Measurements from ENCODE around the gene HTR3B.
A peak's percentile ranks its signal among the peaks of the same experiment; 100 is the strongest.
"Not testable (repeated sequence)": the region's sequence is repeated elsewhere in the genome, so short reads cannot be mapped to it uniquely, and the experiment has no call there.

HTR3B gene

DNA sequence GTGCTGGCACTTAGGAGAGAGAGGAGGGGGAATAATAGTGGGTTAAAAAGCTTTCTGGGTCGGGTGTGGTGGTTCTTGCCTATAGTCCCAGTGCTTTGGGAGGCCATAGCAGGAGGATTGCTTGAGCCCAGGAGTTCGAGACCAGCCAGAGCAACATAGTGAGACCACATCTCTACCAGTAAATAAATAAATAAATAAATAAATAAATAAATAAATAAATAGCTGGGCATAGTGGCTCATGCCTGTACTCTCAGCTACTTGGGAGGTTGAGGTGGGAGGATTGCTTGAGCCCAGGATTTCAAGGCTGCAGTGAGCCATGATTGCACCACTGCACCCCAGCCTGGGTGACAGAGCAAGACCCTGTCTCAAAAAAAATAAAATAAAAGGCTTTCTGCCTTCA is 41.6 kb downstream of the HTR3B start:
- DNase-seq (ENCODE audit: low spot score), result not testable (repeated sequence)

DNA sequence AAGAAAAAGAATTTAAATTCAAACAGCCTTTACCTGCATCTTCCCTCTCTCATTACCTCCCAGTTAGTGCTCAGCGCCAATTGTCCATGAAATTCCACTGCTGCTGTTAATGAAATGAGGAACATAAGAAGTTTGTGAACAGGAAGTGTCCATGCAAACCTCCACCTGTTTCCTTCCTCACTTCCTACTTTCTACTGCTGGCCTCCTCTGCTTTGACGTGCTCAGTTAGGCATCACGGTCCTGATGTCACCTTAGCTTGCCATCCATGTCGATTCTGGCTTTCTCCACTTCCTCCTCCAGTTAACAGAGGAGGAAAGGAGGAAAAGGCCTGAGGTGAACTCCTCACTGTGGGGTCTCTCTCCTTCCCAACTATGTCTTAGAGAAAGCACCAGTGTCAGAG is 43.4 kb downstream of the HTR3B start:
- DNase-seq (ENCODE audit: low spot score), result no peak

DNA sequence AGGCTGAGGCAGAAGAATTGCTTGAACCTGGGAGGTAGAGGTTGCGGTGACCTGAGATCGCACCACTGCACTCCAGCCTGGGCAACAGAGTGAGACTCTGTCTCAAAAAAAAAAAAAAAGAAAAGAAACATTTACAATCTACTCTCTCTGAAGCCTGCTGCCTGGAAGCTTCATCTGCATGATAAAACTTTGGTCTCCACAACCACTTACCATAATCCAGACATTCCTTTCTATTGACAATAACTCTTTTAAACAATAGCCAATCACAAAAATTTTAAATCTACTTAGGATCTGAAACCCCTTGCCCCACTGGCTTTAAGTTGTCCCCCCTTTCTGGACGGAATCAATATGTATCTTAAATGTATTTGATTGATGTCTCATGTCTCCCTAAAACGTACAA is 45.3 kb downstream of the HTR3B start:
- DNase-seq (ENCODE audit: low spot score), result no peak

DNA sequence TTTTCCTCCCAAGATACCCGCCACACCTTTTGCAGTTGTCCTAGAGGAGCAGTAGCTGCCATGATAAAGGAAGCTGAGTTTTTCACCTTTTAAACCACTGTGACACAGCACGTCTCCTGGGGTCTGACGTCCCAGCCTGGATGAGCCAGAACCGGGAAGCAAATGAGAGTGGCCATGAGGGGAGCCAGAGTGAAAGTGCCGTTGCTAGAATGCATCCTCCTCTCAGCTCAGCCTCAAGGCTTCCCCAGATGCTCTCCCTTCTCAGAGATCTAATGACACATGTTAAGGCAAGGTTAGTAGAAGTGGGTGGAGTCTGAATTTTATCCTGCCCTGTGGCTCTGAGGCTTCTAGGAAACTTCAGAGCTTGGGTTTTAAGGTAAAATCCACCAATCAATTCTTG is 46.9 kb downstream of the HTR3B start:
- DNase-seq (ENCODE audit: low spot score), result no peak

DNA sequence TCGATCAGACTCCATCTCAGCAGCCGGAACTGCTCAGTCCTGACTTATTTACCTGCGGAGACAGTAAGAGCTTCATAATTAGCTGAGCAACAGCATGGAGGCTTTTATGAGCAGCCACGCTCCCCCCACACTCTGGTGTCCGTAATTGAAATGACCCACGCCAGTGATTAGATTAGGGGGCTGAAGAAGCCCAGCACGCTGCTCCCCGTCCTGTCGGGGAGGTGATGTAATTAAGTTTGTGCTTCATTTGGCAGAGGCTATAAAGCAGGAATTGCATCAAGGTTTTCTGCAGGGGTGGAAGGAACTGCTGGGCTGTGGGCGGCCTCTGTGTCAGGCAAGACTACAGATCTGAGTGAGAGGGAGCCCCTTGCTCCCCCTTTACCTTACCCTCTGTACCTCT is 47.5 kb downstream of the HTR3B start:
- no peak for DNase-seq (ENCODE audit: low spot score)

DNA sequence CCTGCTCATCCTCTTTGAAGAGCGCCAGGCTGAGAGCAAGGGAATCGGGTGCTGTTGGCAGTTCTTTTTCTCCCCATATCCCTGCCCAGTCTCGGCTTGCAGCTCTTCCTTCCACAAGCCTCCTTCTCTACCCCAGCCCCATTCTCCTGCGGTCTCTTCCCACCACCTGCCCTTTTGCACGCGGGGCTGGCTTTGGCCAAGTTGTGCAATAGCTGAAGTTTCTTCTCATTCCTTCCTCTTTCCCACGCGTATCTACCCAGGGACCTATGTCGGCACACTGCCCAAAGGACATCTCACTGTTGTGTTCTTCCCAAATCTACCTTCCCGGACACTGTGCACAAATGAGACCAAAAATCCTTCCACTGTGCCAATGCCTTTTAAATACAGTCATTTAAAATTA is 48.0 kb downstream of the HTR3B start:
- no peak for DNase-seq (ENCODE audit: low spot score)

DNA sequence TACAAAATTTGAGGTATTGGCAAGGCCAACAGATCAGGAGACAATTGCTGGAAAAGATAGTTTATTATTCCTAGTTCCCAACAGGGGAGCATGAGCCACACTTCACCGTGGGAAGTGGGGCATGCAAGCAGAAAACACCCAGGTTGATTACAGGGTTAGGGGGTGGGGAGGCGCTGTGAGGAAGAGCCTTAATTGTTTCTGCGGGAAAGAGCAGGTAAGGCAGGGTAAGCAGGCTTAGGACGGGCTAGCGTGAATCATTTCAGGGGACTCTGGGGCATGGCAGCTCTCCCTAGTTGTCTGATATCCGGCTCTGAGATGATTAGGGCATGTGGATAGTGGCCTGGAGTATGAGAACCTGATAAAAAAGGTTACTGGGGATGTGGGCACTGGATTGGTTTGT is 49.6 kb downstream of the HTR3B start:
- no peak for DNase-seq (ENCODE audit: low spot score)

DNA sequence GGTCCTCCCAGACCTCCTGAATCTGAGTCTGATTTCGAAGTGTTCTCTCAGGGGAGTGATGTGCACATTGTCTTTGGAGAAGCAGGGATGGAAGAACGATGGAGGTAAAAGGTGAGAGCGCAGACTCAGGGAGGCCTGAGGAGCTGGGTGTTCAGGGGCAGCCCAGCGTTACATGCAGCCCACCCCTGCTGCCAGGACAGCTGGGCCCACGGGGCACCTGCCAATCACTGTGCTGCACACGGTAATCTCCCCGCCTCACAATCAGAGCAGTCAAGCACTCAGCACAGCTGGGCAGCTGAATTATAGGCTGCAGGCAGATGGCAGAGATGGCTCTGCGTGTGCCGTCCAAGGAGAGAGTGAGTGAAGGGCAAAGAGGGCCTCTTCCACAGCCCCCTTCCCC is 52.4 kb downstream of the HTR3B start:
- no peak for DNase-seq (ENCODE audit: low spot score)

DNA sequence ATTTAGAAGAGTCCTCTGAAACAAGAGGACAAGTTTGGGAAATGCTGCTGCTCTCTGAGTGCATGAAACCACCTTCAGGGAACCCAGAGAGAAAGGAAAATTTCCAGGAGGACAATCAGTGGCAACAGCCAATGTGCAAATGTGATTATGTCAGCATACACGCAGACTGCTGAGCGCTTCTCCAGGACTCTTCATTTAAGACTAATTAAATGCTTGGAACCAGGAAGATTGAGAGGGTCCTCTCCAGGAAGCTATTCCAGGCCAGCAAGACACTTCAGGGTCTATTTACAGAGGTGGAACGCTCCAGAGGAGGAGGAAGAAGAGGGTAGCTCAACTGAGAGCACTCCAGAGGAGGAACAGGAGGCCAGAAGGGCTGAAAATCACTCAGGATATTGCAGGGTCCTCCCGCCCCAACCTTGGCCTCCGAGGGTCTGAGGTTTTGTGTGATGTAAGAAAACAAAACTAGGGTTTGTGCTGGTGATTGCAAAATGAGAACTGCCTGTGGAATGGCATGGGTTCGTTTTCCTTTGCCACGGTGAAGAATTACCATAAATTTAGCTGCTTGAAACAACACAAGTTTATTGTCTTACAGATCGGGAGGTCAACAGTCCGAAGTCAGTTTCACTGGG is 56.2 kb downstream of the HTR3B start:
- DNase-seq (ENCODE audit: low spot score), result no peak

DNA sequence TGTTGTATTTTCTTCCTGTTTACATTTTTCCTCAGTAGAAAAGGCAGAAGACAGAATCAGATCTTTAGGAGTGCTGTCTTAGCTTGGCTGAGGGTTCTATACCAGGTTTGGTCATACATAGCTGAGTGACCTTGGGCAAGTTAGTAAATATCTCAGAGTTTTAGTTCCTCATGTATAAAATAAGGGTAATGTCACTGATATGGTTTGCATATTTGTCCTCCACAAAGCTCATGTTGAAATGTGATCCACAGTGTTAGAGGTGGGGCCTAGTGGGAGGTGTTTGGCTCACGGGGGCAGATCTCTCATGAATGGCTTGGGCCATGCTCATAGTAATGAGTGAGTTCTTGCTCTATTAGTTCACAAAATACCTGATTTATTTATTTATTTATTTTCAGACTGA is 62.8 kb downstream of the HTR3B start:
- no peak for DNase-seq (ENCODE audit: low spot score)

DNA sequence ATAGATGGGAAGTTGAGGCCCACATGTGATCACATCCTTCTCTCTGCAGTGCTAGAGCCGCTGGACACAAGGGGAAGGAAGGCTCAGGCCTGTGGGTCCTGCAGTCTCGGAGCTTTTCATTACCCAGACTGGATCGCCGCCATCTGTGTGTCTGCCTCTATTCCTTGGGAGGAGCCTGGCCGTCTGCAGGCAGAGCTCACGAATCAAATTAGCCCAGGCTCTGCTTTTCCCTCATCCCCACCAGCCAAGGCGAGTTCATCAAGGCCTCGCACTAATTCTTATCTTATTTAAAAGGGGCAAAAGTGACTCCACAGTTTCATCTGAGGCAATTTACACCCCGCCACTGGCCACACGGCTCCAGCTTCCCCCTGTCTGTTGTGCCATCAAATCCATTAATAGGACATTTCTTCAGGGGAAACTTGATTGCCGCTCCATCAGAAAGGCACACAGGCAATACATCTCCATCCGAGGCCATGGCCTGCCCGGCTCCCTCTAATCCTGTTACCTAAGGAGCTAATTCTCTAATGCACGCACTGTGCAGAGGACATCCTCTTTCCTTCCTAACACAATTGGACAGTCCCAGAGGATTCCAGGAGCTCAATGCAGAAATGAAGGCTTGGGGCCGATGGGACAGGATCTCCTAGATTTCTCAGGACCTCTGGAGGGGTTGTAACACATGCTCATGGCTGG is 67.1 kb downstream of the HTR3B start:
- no peak for DNase-seq (ENCODE audit: low spot score)

DNA sequence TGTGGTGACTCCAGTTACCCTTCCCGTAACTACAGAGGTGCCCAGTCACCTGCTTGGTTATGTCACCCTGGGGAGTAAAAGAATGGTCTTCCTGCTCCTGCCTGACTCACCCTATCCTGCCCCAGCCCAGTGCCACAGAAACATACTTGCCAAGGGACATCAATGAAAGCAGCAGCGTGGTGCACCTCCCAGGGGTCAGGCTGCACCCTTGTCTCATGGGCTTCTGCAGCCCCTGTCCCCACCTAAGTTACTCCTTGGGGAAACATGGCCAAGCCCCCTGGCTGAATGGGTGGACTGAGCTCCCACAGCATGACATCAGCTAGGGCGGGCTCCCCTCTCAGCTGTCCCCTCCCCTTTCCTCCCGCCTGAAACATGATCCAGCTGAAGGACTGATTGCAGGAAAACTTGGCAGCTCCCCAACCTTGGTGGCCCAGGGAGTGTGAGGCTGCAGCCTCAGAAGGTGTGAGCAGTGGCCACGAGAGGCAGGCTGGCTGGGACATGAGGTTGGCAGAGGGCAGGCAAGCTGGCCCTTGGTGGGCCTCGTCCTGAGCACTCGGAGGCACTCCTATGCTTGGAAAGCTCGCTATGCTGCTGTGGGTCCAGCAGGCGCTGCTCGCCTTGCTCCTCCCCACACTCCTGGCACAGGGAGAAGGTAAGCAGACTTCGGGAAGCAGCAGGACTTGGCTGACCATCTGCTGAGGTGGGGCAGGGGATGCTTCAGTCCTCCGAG is 70.3 kb downstream of the HTR3B start, which contains the start of gene HTR3A:
TSS of gene HTR3A (plus strand) at position 368 of the 730 bp plus-strand sequence. CDS start at position 586, 218 bp downstream.
- peak; percentile 10 for DNase-seq (ENCODE audit: low spot score)

DNA sequence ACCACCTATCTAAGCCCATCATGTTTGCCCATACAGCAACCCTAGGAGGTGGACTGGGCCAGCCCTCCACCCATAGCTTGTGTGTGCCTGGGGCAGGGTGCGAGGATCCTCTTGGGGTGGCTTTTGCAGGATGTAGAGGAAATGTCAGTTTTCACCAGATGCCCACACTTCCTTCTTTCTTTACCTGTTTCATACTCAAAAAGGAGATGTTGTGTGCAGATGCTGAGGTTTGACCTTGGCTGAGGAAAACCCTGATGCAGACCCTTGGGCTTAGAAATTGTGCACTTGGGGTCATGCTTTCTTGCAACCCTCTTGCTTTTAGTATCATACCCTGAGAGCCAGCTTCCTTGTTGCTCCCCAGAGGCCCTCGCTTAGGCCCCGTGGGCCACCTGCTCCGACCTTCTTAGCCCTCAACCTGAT is 72.5 kb downstream of the HTR3B start:
- no peak for DNase-seq (ENCODE audit: low spot score)

DNA sequence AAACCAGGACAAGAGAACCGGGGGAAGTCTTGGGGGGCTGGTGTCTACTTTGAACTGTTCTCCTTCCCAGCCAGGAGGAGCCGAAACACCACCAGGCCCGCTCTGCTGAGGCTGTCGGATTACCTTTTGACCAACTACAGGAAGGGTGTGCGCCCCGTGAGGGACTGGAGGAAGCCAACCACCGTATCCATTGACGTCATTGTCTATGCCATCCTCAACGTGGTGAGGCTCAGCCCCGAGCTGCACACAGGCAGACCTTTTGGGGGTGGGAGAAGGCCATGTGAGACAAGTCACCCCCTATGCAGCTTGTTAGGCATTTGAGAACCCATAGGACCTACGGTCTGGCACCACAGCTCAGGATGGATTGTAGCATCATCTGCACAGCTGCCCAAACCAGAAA is 73.1 kb downstream of the HTR3B start:
- no peak for DNase-seq (ENCODE audit: low spot score)

DNA sequence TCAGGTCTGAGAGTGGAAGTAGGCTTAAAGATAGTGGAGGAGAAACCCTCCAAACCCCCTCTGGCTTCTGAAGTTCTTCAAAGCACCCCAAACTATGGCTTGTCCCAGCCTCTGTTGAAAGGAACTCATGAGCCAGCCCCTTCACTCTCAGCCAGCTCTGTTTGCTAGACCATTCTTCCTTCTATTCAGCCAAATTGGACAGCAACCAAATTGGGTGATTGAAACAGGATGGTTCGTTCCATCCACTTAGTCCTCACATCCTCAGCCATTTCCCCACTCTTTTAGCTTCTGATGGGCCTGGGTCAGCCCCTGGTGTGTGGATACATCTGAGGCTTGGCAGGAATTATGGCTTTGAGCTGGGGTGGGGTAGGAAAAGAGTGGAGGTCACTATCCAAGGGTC is 74.8 kb downstream of the HTR3B start:
- DNase-seq (ENCODE audit: low spot score), result no peak

DNA sequence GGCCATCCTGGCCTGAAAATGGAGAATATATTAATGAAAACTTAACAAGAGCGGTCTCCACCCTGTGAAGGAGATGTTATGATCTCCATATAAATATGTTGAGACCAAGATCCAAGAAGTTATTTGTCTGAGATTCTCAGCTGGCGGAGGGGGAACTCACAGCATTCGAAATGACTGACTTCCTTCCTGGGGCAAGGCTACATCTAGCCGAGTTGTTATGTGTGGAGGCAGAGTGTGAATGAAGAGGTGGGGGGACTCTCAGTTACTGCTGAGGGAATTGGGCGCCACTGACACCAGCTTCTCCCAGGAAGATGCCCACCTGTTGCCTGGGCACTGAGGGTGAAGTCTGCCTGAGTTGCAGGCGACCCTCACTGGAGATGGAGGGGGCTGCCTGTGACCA is 76.2 kb downstream of the HTR3B start:
- no peak for DNase-seq (ENCODE audit: low spot score)

DNA sequence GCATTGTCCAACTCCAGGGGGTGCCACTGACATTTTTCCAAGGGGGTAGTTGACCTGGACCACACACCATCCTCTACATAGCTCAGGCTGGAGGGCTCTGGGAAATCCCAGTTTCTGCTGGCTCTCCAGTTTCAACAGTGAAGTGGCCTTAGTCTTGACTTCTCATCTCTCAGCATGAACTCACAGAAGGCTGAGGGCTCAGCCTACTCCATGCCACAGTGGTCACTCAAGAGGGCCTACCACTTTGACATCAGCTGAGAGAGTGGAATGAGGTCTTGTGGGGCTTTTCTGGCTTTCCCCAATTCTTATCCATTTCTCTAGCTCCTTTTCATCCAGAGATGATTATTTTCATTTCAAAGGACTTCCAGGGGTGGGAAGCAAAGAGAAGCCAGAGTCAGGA is 77.7 kb downstream of the HTR3B start:
- DNase-seq (ENCODE audit: low spot score), result no peak

DNA sequence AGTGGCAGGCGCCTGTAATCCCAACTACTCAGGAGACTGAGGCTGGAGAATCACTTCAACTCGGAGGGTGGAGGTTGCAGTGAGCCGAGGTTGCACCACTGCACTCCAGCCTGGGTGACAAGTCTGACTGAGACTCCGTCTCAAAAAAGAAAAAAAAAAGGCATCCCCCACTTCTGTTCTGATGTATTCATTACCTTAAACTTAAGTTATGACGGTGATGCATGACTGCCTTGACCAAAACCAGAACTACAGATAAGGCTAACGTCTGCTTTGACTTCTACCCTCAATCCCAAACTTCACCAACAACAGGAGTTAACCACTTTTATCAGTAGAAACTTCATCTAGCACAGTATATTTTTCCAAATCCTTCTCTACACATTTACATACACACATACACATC is 80.2 kb downstream of the HTR3B start:
- DNase-seq (ENCODE audit: low spot score), result no peak

DNA sequence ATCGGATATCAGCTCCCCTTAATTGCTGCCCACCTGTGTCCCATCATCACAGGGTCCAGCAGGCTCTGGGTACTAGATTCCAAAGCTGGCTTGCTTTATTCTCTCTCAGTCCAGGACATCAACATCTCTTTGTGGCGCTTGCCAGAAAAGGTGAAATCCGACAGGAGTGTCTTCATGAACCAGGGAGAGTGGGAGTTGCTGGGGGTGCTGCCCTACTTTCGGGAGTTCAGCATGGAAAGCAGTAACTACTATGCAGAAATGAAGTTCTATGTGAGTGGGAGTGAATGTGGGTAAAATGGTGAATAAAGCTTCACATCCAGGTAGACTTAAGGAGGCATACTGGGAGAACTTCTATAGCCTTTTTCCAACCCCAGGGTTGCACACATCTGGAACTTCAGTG is 81.3 kb downstream of the HTR3B start:
- DNase-seq (ENCODE audit: low spot score), result no peak

DNA sequence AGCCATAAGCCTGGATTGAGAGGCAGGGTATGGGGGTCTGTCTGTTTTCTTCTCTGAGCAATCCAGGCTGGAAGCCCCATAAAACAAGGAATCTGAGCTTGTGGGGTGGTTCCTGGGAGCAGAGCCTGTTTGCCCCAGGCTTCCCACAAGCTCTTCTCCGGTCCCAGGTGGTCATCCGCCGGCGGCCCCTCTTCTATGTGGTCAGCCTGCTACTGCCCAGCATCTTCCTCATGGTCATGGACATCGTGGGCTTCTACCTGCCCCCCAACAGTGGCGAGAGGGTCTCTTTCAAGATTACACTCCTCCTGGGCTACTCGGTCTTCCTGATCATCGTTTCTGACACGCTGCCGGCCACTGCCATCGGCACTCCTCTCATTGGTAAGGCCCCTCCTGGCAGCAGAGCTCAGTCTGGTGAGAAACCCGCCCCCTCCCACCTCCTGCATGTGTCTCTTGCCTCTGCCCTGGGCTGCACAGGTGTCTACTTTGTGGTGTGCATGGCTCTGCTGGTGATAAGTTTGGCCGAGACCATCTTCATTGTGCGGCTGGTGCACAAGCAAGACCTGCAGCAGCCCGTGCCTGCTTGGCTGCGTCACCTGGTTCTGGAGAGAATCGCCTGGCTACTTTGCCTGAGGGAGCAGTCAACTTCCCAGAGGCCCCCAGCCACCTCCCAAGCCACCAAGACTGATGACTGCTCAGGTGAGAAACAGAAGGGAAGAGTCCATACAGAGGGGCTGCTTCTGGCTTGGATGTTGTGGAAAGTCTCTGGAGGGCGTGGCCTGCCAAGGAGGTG is 82.0 kb downstream of the HTR3B start:
- no peak for DNase-seq (ENCODE audit: low spot score)

DNA sequence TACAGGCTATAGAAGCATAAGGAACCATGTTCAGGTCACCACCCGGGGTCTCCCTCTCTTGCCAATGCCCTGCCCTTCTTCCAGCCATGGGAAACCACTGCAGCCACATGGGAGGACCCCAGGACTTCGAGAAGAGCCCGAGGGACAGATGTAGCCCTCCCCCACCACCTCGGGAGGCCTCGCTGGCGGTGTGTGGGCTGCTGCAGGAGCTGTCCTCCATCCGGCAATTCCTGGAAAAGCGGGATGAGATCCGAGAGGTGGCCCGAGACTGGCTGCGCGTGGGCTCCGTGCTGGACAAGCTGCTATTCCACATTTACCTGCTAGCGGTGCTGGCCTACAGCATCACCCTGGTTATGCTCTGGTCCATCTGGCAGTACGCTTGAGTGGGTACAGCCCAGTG is 84.8 kb downstream of the HTR3B start:
- no peak for DNase-seq (ENCODE audit: low spot score)

DNA sequence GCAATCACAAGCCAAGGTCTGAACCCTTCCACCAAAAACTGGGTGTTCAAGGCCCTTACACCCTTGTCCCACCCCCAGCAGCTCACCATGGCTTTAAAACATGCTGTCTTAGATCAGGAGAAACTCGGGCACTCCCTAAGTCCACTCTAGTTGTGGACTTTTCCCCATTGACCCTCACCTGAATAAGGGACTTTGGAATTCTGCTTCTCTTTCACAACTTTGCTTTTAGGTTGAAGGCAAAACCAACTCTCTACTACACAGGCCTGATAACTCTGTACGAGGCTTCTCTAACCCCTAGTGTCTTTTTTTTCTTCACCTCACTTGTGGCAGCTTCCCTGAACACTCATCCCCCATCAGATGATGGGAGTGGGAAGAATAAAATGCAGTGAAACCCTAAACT is 85.3 kb downstream of the HTR3B start:
- DNase-seq (ENCODE audit: low spot score), result no peak

DNA sequence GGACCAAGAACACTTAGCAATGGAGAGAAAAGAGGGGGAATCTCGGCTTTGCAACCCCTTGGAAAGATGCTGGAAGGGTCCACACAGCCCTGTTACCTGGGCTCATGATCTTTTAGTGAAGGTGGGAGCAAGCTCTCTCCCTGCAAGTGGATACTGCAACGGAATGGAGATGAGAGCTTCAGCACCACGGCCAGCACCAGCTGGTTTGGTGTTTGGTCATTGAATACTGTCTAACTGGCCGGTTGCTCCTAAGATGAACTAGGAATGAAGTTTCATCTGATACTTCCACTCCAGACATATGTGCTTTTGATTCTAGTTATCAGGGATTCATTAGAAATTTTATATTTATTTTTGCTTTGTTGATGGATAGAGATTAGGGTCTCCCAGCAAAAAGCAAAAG is 86.6 kb downstream of the HTR3B start:
- peak; percentile 38 for DNase-seq (ENCODE audit: low spot score)

Data from kidney capillary endothelial cell (primary cell).